ENCODE results near the gene HOXA9. TPM values are rescaled to one million over a fixed set of nuclear protein-coding genes. Genes with fewer than 3 reads are reported as not detected.

Gene HOXA9
- total and polyA plus RNA-seq, 4 donors, result 1.5 to 20.4 (median 6.2) TPM

GRCh38 chr7:27176524-27176845 is 11.1 kb upstream of the HOXA9 start:
- 50% methylated on average over 2 of the region's 3 CpGs for WGBS (ENCODE audit: insufficient coverage)
- peaks cover 69% of the 10 kb centered on the region for H3K4me1 ChIP-seq (ENCODE audit: control insufficient read depth, insufficient read depth, low read length)

GRCh38 chr7:27175626-27176523 is 10.5 kb upstream of the HOXA9 start:
- Histone ChIP-seq H3K27me3 (ENCODE audit: control insufficient read depth, insufficient read depth, low read length) (peaks cover 92% of the 10 kb centered on the region), H3K9me3 (ENCODE audit: control insufficient read depth, insufficient read depth, low read length) (no peaks in the 10 kb centered on the region), H3K36me3 (ENCODE audit: control insufficient read depth, insufficient read depth, low read length) (peaks cover 12% of the 10 kb centered on the region), H3K27ac (ENCODE audit: low read depth, low read length) (peak overlapping the region; percentile 85), H3K4me1 (ENCODE audit: control insufficient read depth, insufficient read depth, low read length) (peaks cover 72% of the 10 kb centered on the region), H3K4me3 (ENCODE audit: low read depth, low read length) (peak overlapping the region; percentile 4)
- no peak for DNase-seq (ENCODE audit: low read depth in 4 of 6, low spot score in 6 of 6)
- 46% methylated on average over 39 of the region's 40 CpGs for WGBS (ENCODE audit: insufficient coverage)

More at GRCh38 chr7:27176524-27176845, 11.1 kb upstream of the HOXA9 start:
- peaks cover 90% of the 10 kb centered on the region for H3K27me3 ChIP-seq (ENCODE audit: control insufficient read depth, insufficient read depth, low read length)
- peak overlapping the region; percentile 4 for H3K4me3 ChIP-seq (ENCODE audit: low read depth, low read length)
- H3K36me3 ChIP-seq (ENCODE audit: control insufficient read depth, insufficient read depth, low read length), result peaks cover 9% of the 10 kb centered on the region
- no peak for DNase-seq (ENCODE audit: low read depth in 4 of 6, low spot score in 6 of 6)
- no peaks in the 10 kb centered on the region for H3K9me3 ChIP-seq (ENCODE audit: control insufficient read depth, insufficient read depth, low read length)
- peak overlapping the region; percentile 85 for H3K27ac ChIP-seq (ENCODE audit: low read depth, low read length)

DNA sequence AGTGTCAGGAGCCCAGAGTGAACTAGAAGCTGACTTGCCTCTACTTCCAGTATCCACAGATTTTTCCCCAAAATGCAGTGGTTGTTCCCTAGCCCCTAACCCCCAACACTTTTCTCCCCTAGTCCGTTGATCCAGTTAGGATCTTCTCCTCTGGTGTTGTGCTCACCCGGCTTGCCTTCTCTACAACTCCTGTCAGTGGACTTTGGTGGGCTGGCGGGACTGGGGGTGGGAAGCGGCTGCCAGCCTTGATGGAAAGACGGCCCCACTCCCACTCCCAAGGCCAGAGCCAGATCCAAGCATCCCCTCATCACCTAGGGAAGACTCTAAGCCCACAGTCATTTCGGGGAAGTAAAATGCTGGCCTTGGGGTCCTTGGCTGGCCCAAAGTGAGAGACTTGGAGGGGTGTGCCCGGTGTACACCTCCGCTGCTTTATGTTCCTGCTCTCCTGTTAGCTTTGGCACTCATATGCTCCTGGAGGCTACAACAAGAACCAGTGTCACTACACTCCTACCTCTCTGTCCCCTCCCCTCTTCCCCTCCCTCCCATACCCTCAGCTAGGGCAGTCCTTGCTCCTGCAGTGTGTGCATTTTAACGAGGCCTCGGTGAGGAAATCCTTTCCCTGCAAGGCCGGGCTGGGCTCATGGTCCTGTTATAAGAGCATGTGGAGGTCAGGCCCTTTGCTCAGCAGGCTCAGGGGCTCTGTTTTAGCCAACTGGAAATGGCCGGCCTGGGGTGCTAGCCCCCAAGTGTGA is 9.7 kb upstream of the HOXA9 start:
- H3K27ac ChIP-seq (ENCODE audit: low read depth, low read length), result peak overlapping the region; percentile 85
- WGBS (ENCODE audit: insufficient coverage), result 49% methylated on average over 9 of the region's 12 CpGs
- peaks cover 64% of the 10 kb centered on the region for H3K4me1 ChIP-seq (ENCODE audit: control insufficient read depth, insufficient read depth, low read length)
- peaks cover 90% of the 10 kb centered on the region for H3K27me3 ChIP-seq (ENCODE audit: control insufficient read depth, insufficient read depth, low read length)
- H3K4me3 ChIP-seq (ENCODE audit: low read depth, low read length), result peak overlapping the region; percentile 4
- DNase-seq (ENCODE audit: low read depth in 4 of 6, low spot score in 6 of 6), result no peak
- H3K9me3 ChIP-seq (ENCODE audit: control insufficient read depth, insufficient read depth, low read length), result no peaks in the 10 kb centered on the region
- H3K36me3 ChIP-seq (ENCODE audit: control insufficient read depth, insufficient read depth, low read length), result peaks cover 12% of the 10 kb centered on the region

DNA sequence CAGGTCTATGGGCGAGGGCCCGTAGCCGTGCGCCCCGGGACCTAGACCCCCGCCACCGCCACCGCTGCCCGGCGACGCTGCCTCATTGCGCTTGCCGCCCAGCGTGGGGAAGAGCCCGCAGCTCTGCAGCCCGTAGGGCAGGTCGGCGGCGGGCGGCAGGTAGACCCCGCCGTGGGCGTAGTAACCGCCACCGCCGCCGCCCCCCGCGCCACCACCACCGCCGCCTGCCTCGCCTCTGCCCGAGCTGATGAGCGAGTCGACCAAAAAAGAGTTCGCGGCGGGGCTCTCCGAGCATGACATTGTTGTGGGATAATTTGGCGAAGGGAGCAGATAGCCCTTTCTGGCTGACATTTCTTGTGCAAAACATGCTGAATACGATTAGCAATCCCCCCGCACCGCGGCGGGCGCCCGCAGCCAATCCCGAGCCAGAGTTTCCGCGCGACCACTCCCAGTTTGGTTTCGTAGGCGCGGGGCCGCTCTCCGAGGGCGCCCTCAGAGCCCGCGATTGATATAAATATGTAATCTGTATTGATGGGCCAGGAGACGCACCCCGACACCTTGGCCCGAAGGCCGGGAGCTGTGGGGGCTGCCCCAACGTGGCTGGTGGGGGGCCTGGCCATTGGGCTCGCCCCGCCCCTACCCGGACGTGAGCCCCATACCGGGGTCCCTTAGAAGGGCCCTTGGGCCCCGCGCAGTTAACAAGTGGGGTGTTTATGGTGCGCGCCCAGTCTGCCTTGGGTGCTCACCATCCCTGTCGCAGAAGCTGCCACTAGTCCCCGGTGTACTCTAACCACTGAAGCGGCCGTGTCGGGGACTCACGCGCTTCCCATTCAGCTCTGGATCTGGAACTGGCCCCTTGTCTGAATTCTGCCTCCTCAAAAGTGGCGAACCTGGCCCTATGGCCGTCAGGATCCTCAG is 8.9 kb upstream of the HOXA9 start, which contains the start of gene HOXA10:
TSS of gene HOXA10 (minus strand) at position 365 of the 918 bp plus-strand sequence. CDS start at position 351, 14 bp downstream.
- 4% methylated on average over 82 of the region's 82 CpGs for WGBS (ENCODE audit: insufficient coverage)
- Histone ChIP-seq H3K27me3 (ENCODE audit: control insufficient read depth, insufficient read depth, low read length) (peaks cover 88% of the 10 kb centered on the region), H3K9me3 (ENCODE audit: control insufficient read depth, insufficient read depth, low read length) (no peaks in the 10 kb centered on the region), H3K4me1 (ENCODE audit: control insufficient read depth, insufficient read depth, low read length) (peaks cover 64% of the 10 kb centered on the region), H3K36me3 (ENCODE audit: control insufficient read depth, insufficient read depth, low read length) (peaks cover 13% of the 10 kb centered on the region), H3K4me3 (ENCODE audit: low read depth, low read length) (peak within 1 kb of the TSS; percentile 63), H3K27ac (ENCODE audit: low read depth, low read length) (peak within 1 kb of the TSS; percentile 99)
- no peak for DNase-seq (ENCODE audit: low read depth in 4 of 6, low spot score in 6 of 6)

DNA sequence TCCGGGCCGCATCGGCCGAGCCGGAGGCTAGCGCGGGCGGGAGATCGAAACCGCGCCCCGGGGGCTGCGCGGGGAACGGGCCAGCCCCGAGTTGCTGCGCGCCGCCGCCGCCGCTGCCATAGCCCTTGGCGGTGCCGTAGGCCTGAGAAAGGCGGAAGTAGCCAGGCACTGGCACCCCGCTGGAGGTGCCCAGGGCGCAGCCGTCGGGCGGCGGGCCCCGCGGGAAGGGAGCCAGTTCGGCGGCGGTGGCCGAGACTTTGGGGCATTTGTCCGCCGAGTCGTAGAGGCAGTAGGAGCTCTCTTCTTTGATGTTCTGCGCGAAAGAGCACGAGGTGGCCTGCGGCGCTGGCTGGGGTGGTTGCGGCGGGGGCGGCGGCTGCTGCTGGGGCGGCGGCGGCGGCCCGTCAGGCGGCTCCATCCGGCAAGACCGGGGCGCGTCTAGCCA is 8.2 kb upstream of the HOXA9 start:
- H3K9me3 ChIP-seq (ENCODE audit: control insufficient read depth, insufficient read depth, low read length), result no peaks in the 10 kb centered on the region
- WGBS (ENCODE audit: insufficient coverage), result under 1% methylated on average over 59 of the region's 59 CpGs
- peaks cover 68% of the 10 kb centered on the region for H3K4me1 ChIP-seq (ENCODE audit: control insufficient read depth, insufficient read depth, low read length)
- DNase-seq (ENCODE audit: low read depth in 4 of 6, low spot score in 6 of 6), result no peak
- peaks cover 17% of the 10 kb centered on the region for H3K36me3 ChIP-seq (ENCODE audit: control insufficient read depth, insufficient read depth, low read length)
- peaks cover 85% of the 10 kb centered on the region for H3K27me3 ChIP-seq (ENCODE audit: control insufficient read depth, insufficient read depth, low read length)
- H3K27ac ChIP-seq (ENCODE audit: low read depth, low read length), result peak overlapping the region; percentile 99
- H3K4me3 ChIP-seq (ENCODE audit: low read depth, low read length), result peak overlapping the region; percentile 63

DNA sequence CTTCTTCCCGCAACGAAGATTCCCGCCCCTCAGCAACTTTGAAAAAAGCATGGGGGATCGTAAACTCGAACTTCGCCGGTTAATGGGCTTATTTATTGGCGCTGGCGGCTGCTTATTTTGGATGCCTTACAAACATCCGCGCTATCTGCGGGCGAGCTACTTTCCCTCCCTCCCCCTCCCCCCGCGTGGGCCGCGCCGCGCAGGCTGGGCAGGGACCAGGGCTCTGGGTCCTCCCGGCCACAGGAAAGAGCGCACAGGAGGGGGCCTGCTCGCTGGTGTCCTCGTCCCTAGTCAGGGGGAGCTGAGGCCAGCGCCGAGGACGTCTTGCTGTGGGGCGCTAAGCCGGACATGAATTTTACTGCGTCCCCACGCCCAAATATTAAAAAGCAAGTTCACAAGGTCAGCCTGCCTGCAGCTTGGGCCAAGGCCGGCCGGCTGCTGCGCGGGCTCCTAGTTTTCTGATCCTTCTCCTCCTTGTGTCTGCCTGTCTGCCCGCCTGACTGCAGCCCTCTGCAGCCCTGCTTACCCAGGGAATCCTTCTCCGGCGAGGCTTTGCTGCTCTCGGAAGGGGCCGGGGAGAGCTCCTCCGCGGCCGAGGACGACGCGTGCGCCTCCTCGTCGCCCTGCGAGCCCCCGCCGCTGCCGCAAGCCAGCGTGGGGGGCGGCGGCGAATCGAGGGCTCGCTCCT is 7.6 kb upstream of the HOXA9 start:
- Histone ChIP-seq H3K36me3 (ENCODE audit: control insufficient read depth, insufficient read depth, low read length) (peaks cover 17% of the 10 kb centered on the region), H3K9me3 (ENCODE audit: control insufficient read depth, insufficient read depth, low read length) (no peaks in the 10 kb centered on the region), H3K4me1 (ENCODE audit: control insufficient read depth, insufficient read depth, low read length) (peaks cover 74% of the 10 kb centered on the region), H3K4me3 (ENCODE audit: low read depth, low read length) (peak overlapping the region; percentile 63), H3K27me3 (ENCODE audit: control insufficient read depth, insufficient read depth, low read length) (peaks cover 79% of the 10 kb centered on the region), H3K27ac (ENCODE audit: low read depth, low read length) (peak overlapping the region; percentile 99)
- 1% methylated on average over 58 of the region's 58 CpGs for WGBS (ENCODE audit: insufficient coverage)
- DNase-seq (ENCODE audit: low read depth in 4 of 6, low spot score in 6 of 6), result peak in 1 of 6 donors; percentile 72

DNA sequence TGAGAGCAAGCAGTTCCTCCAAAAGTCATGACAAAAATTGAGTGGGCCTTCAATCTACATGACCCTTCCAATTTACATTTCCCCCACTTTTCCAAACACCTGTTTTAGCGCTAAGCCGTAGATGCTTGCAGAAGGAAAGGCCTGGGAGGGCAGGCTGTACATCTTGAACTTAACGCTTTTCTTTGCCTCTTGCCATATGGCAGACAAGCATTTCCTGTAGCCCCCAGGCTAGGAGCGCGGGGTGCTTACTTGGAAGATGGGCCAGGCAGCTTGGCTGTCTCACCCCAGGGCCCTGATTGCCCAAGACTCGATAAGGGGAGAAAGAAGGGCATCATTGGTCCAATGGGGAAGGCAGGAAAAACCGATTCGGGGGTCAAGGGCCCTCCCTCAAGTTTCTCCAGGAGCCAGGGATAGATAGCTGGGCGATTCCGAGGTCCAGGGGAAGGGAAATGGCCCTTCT is 7.0 kb upstream of the HOXA9 start:
- Histone ChIP-seq H3K27me3 (ENCODE audit: control insufficient read depth, insufficient read depth, low read length) (peaks cover 79% of the 10 kb centered on the region), H3K27ac (ENCODE audit: low read depth, low read length) (peak overlapping the region; percentile 99), H3K4me1 (ENCODE audit: control insufficient read depth, insufficient read depth, low read length) (peaks cover 72% of the 10 kb centered on the region), H3K4me3 (ENCODE audit: low read depth, low read length) (peak overlapping the region; percentile 63), H3K9me3 (ENCODE audit: control insufficient read depth, insufficient read depth, low read length) (no peaks in the 10 kb centered on the region), H3K36me3 (ENCODE audit: control insufficient read depth, insufficient read depth, low read length) (peaks cover 17% of the 10 kb centered on the region)
- WGBS (ENCODE audit: insufficient coverage), result 13% methylated on average over 10 of the region's 10 CpGs
- no peak for DNase-seq (ENCODE audit: low read depth in 4 of 6, low spot score in 6 of 6)

DNA sequence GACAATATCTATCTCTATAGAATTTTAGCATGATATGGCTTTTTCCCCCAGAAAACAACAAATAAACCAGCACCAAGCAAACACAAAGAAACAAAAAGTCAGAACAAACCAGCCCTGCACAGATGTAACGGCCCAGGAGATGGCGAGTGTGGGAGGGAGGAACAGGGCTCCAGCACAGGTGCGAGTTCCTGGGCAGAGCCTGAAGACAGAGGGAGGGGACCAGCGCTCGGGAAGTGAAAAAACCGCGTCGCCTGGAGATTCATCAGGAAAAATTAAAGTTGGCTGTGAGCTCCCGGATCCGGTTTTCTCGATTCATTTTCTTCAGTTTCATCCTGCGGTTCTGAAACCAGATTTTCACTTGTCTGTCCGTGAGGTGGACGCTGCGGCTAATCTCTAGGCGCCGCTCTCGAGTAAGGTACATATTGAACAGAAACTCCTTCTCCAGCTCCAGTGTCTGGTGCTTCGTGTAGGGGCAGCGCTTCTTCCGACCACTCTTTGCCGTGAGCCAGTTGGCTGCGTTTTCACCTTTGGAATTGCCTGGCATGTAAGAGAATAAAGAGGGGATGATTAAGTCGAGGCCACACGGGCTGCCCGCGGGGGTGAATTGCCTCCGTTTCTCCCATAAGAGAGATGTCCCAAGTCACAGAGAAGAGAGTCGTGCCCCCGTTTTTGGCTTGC is 6.4 kb upstream of the HOXA9 start:
- WGBS (ENCODE audit: insufficient coverage), result 16% methylated on average over 30 of the region's 30 CpGs
- H3K4me1 ChIP-seq (ENCODE audit: control insufficient read depth, insufficient read depth, low read length), result peaks cover 71% of the 10 kb centered on the region
- H3K27ac ChIP-seq (ENCODE audit: low read depth, low read length), result peak overlapping the region; percentile 99
- no peaks in the 10 kb centered on the region for H3K9me3 ChIP-seq (ENCODE audit: control insufficient read depth, insufficient read depth, low read length)
- DNase-seq (ENCODE audit: low read depth in 4 of 6, low spot score in 6 of 6), result no peak
- H3K27me3 ChIP-seq (ENCODE audit: control insufficient read depth, insufficient read depth, low read length), result peaks cover 79% of the 10 kb centered on the region
- H3K4me3 ChIP-seq (ENCODE audit: low read depth, low read length), result peak overlapping the region; percentile 63
- peaks cover 17% of the 10 kb centered on the region for H3K36me3 ChIP-seq (ENCODE audit: control insufficient read depth, insufficient read depth, low read length)

Measured in spinal cord (tissue), 10 donors.